Measurements from ENCODE around the gene EHMT1.

The EHMT1 gene

GRCh38 chr9:137668203-137668602 is 49.4 kb downstream of the EHMT1 start:
- Histone ChIP-seq H3F3A (ENCODE audit: low read depth) (no peaks in the 10 kb centered on the region), H4K20me1 (ENCODE audit: insufficient read depth, low read length, poor library complexity, severe bottlenecking) (peaks cover 58% of the 10 kb centered on the region), H3K4me1 (ENCODE audit: insufficient read depth, low read length, poor library complexity, severe bottlenecking) (peaks cover 7% of the 10 kb centered on the region), H3K4me3 (ENCODE audit: low read length, poor library complexity, severe bottlenecking) (no peak overlapping the region), H3K79me2 (ENCODE audit: insufficient read depth, low read length) (peaks cover 92% of the 10 kb centered on the region), H3K9me3 (ENCODE audit: insufficient read depth, low read depth, low read length) (no peaks in the 10 kb centered on the region), H2AFZ (ENCODE audit: low read length) (no peak overlapping the region), H3K27me3 (ENCODE audit: insufficient read depth, low read length, poor library complexity, severe bottlenecking) (no peaks in the 10 kb centered on the region), H3K9me2 (replicated peaks; ENCODE audit: low read depth, low read length) (no peaks in the 10 kb centered on the region), H3K4me2 (ENCODE audit: low read depth, low read length, poor library complexity, severe bottlenecking) (no peak overlapping the region), H3K36me3 (ENCODE audit: insufficient read depth, low read length) (peaks cover 4% of the 10 kb centered on the region; the same call in 1 of the 2 replicates), H3K9ac (ENCODE audit: low read depth, low read length, poor library complexity, severe bottlenecking) (no peak overlapping the region)
- TF ChIP-seq EZH2phosphoT487 (IDR thresholded peaks at IDR 0.05; ENCODE audit: borderline replicate concordance) (no peak), CTCF (conservative IDR thresholded peaks at IDR 0.05; ENCODE audit: low read length) (no peak)

GRCh38 chr9:137669261-137669672 is 50.5 kb downstream of the EHMT1 start:
- peaks cover 64% of the 10 kb centered on the region for H4K20me1 ChIP-seq (ENCODE audit: insufficient read depth, low read length, poor library complexity, severe bottlenecking)
- H2AFZ ChIP-seq (ENCODE audit: low read length) = no peak overlapping the region
- no peaks in the 10 kb centered on the region for H3K27me3 ChIP-seq (ENCODE audit: insufficient read depth, low read length, poor library complexity, severe bottlenecking)
- no peak overlapping the region for H3K9ac ChIP-seq (ENCODE audit: low read depth, low read length, poor library complexity, severe bottlenecking)
- H3K36me3 ChIP-seq (ENCODE audit: insufficient read depth, low read length) = peaks cover 4% of the 10 kb centered on the region; the same call in 1 of the 2 replicates
- no peak overlapping the region for H3K4me2 ChIP-seq (ENCODE audit: low read depth, low read length, poor library complexity, severe bottlenecking)
- TF ChIP-seq EZH2phosphoT487 (IDR thresholded peaks at IDR 0.05; ENCODE audit: borderline replicate concordance) (no peak), CTCF (conservative IDR thresholded peaks at IDR 0.05; ENCODE audit: low read length) (no peak)
- no peaks in the 10 kb centered on the region for H3K9me2 ChIP-seq (replicated peaks; ENCODE audit: low read depth, low read length)
- peaks cover 93% of the 10 kb centered on the region for H3K79me2 ChIP-seq (ENCODE audit: insufficient read depth, low read length)
- H3K9me3 ChIP-seq (ENCODE audit: insufficient read depth, low read depth, low read length) = no peaks in the 10 kb centered on the region
- H3F3A ChIP-seq (ENCODE audit: low read depth) = no peaks in the 10 kb centered on the region
- H3K4me1 ChIP-seq (ENCODE audit: insufficient read depth, low read length, poor library complexity, severe bottlenecking) = peaks cover 15% of the 10 kb centered on the region
- no peak overlapping the region for H3K4me3 ChIP-seq (ENCODE audit: low read length, poor library complexity, severe bottlenecking)

GRCh38 chr9:137670391-137671195 is 51.8 kb downstream of the EHMT1 start:
- TF ChIP-seq EZH2phosphoT487 (IDR thresholded peaks at IDR 0.05; ENCODE audit: borderline replicate concordance) (no peak), CTCF (conservative IDR thresholded peaks at IDR 0.05; ENCODE audit: low read length) (no peak)
- Histone ChIP-seq H2AFZ (ENCODE audit: low read length) (no peak overlapping the region), H3K9me3 (ENCODE audit: insufficient read depth, low read depth, low read length) (no peaks in the 10 kb centered on the region), H3K4me1 (ENCODE audit: insufficient read depth, low read length, poor library complexity, severe bottlenecking) (peaks cover 15% of the 10 kb centered on the region), H4K20me1 (ENCODE audit: insufficient read depth, low read length, poor library complexity, severe bottlenecking) (peaks cover 67% of the 10 kb centered on the region), H3K4me2 (ENCODE audit: low read depth, low read length, poor library complexity, severe bottlenecking) (no peak overlapping the region), H3K27me3 (ENCODE audit: insufficient read depth, low read length, poor library complexity, severe bottlenecking) (no peaks in the 10 kb centered on the region), H3K79me2 (ENCODE audit: insufficient read depth, low read length) (peaks cover 89% of the 10 kb centered on the region), H3F3A (ENCODE audit: low read depth) (no peaks in the 10 kb centered on the region), H3K4me3 (ENCODE audit: low read length, poor library complexity, severe bottlenecking) (no peak overlapping the region), H3K36me3 (ENCODE audit: insufficient read depth, low read length) (peaks cover 4% of the 10 kb centered on the region; the same call in 1 of the 2 replicates), H3K9ac (ENCODE audit: low read depth, low read length, poor library complexity, severe bottlenecking) (no peak overlapping the region), H3K9me2 (replicated peaks; ENCODE audit: low read depth, low read length) (no peaks in the 10 kb centered on the region)

Data from Loucy (cell line).